HG03196 (cell line): Measurements from ENCODE around the gene THRSP.
"Not testable (repeated sequence)": the region's sequence is repeated elsewhere in the genome, so short reads cannot be mapped to it uniquely, and the experiment has no call there.

Experiments used
- ATAC-seq: cut with Tn5 transposase; IDR thresholded peaks from one replicate; pipeline ENCODE4 v1.9.1; 2021; ENCODE audit not compliant: unreplicated experiment

THRSP gene

DNA sequence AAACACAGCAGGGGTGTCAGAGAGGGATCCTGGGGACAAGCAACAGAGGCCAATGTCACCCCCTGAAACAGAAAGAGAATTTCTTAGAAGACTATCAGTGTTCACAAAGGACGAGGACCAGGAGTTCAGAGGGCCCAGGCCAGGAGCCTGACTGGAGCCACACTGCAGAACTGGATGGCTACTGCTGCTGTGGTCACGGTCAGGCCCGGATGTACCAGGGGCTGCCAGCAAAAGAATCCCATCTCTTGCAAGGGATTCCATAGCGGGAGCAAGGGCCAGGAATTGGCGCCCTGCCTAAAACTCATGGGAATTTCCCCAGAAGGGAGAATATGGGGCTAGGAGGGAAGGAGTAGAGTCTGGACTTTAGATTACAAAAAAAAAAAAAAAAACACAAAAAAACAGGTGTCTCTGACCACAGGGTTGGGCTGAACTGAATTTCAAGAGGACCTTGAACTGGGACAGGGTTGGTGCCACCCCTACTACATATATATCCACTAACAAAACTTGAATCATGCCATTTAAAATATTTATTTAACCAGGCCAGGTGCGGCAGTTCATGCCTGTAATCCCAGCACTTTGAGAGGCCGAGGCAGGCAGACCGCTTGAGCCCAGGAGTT is 24.9 kb upstream of the THRSP start:
- no peak for ATAC-seq

GRCh38 chr11:78039391-78039918 is 24.2 kb upstream of the THRSP start:
- ATAC-seq, result no peak

DNA sequence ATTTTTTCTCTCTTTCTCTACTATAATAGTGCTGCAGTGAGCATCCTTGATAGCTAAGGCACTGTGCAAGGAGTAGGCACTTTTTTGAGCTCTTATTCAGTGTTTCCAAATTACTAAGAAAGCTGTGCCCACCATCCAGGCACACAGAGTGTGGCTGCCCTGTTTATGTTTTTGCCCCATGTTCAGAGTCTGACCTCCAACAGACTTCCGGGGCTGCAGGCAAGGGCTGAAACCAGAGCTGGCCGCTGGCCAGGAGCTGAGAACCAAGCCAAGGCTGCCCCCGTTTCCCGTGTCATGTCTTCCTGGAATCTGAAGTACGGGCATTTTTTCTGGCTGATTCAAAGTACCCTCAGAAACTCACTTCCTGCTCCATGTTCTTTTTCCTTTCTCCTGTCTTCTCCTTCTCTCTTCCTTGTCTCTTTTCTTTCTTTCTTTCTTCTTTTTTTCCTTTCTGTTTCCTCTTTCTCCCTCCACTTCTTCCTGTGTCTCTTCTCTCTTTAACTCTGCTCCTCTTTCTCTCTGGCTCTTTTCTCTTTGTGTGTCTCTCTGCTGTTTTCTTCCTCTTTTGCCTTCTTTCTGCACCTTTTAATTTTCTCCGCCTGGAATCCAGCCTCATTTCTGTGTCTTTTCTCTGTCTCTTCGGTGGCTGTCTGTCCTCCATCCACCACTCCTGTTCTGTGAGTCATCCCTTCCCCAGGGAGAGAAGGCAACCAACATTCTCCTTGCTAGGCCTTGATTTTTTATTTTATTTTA is 23.6 kb upstream of the THRSP start:
- peak; percentile 66 for ATAC-seq

DNA sequence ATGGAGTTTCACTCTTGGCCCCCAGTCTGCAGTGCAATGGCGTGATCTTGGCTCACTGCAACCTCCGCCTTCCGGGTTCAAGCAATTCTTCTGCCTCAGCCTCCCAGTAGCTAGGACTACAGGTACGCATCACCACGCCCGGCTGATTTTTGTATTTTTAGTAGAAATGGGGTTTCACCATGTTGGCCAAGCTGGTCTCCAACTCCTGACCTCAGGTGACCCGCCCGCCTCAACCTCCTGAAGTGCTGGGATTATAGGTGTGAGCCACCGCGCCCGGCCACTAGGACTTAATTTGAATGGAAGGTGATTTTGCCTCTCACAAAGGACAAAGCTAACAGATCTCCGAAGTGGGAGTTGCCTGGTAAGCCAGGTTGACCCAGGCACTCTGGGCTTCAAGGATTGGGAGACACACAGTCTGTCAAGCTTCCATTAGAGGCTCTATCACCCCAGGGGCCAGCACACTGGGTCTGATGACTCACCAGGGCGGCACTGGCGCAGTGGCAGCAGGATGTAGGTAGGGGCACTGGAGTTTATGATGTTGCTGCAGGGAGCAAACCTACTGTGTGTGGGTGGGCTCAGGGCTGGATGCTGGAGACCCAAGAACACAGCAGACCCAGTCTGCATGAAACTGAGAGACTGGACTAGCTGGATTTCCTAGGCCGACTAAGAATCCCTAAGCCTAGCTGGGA is 22.8 kb upstream of the THRSP start:
- ATAC-seq, result no peak

DNA sequence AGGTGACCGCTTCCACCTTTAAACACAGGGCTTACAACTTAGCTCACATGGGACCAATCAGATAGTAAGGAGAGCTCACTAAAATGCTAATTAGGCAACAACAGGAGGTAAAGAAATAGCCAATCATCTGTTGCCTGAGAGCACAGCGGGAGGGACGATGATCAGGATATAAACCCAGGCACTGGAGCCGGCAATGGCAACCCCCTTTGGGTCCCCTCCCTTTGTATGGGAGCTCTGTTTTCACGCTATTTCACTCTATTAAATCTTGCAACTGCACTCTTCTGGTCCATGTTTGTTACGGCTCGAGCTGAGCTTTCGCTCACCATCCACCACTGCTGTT is 22.3 kb upstream of the THRSP start:
- not testable (repeated sequence) for ATAC-seq

DNA sequence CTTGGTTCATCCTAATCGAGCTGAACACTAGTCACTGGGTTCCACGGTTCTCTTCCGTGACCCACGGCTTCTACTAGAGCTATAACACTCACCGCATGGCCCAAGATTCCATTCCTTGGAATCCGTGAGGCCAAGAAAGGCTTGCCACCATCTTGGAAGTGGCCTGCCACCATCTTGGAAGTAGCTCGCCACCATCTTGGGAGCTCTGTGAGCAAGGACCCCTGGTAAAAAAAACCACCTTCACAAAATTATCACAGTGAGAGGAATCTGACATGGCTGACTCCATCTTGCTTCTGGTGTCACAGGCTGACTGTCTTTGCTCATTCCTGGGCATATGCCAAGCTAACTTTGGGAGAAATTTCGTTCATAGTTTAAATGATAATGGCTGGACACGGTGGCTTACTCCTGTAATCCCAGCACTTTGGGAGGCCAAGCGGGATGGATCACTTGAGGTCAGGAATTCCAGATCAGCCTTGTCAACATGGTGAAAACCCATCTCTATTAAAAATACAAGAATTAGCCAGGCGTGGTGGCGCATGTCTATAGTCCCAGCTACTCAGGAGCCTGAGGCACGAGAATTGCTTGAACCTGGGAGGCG is 21.7 kb upstream of the THRSP start:
- ATAC-seq, result no peak

DNA sequence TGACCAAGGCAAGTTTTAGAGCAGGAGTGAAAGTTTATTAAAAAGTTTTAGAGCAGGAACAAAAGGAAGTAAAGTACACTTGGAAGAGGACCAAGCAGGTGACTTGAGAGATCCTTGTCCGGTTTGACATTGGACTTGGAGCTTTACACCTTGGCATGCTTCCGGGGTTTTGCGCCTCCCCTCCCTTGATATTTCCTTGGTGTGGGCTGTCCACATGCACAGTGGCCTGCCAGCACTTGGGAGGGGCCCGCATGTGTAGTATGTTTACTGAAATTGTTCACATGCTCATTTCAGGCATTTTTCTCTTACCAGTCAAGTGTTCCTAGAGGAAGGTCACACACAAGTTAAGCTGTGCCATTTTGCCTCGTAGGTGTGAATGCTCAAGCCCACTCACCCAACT is 19.0 kb upstream of the THRSP start:
- no peak for ATAC-seq

DNA sequence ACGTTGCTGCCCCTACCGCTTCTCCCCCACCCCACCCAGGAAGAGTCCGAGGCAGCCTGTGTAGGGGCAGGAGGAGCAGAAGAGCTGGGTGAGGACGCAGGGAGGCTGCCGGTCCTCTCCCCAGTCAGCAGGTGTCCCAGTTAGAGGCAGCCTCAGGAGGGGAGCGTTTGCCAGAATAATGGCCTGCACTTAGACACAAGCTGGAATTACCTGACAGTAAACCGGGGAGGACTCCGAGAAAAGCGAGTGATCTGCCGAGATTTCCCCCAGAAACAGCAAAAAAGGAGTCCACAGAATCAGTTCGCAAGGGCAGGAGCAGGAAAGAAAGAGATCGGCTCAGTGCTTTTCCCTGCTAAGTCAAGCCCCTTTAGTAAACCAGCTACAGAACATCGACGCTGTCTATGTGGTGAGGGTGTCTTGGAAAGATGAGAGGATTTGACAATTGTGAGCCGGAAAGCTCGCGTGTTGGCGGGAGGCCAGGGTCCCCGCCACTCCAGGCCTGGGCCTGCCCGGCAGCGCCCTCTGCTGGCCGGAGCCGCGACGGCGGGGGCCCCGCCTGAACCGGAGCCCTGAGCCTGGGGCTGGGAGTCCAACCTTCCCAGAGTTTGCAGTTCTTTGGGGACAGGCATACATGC is 17.7 kb upstream of the THRSP start:
- no peak for ATAC-seq

- ATAC-seq, result no peak
These were observed 17.2 kb upstream of the THRSP start for GRCh38 chr11:78046486-78046854.

DNA sequence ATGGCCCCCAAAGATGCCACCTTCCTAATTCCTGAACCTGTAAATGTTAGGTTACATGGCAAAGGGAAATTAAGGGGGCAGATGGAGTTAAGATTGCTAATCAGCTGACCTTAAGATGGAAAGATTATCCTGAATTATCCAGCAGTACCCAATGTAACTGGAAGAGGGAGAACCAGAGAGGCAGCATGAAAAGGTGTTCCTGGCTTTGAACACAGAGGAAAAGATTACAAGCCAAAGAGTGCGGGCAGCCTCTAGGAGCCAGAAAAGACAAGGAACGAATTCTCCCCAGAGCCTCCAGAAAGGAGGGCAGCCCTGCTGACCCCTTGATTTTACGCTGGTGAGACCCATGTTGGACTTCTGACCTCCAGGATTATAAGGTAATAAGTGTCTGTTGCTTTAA is 15.1 kb upstream of the THRSP start:
- no peak for ATAC-seq

DNA sequence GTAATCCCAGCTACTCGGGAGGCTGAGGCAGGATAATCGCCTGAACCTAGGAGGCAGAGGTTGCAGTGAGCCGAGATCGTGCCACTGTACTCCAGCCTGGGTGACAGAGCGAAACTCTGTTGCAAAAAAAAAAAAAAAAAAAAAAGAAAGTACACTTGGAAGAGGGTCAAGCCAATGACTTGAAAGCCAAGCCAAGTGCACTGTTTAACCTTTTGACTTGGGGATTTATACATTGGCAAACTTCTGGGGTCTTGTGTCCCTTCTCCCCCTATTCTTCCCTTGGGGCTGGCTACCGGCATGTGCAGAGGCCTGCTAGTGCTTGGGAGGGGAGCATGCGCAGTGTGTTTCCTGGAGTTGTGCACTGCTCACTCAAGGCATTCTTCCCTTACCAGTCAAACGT is 14.3 kb upstream of the THRSP start:
- ATAC-seq, result no peak

GRCh38 chr11:78050964-78051831 is 12.5 kb upstream of the THRSP start:
- no peak for ATAC-seq

DNA sequence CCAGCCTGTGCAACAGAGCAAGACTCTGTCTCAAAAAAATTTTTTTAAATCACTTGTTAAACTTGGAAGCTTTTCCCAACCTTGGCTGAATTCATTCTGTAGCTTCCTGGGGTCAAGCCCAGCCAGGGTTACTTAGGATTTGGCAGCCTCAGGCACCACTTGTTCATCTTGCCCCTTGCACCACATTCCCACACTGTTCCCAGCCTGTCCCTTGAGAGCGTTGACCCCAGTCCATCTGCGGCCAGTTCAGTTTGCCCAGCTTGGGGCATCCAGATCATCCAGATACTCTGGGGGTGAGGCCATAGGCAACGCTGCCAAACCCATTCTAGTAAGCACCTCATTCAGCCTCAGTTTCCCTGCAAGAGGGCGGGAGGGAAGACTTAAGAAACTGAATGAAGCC is 8.7 kb upstream of the THRSP start:
- ATAC-seq, result no peak

GRCh38 chr11:78056093-78056492 is 7.6 kb upstream of the THRSP start:
- no peak for ATAC-seq

GRCh38 chr11:78057462-78058055 is 6.1 kb upstream of the THRSP start:
- ATAC-seq, result no peak

GRCh38 chr11:78059749-78060328 is 3.8 kb upstream of the THRSP start:
- not testable (repeated sequence) for ATAC-seq

DNA sequence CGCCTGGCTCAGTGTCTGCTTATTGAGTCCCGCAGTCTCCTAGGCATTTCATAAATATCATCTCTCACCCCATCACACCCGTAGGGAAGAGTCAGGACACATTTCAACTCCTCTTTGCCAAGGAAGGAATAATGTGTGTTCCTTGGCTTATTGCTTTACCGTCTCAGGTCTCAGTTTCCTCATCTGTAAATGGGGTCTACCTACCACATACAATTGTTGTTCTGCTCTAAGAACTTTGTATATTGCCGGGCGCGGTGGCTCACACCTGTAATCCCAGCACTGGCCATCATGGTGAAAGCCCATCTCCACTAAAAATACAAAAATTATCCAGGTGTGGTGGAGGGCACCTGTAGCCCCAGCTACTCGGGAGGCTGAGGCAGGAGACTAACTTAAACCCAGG is 3.1 kb upstream of the THRSP start:
- ATAC-seq, result no peak

DNA sequence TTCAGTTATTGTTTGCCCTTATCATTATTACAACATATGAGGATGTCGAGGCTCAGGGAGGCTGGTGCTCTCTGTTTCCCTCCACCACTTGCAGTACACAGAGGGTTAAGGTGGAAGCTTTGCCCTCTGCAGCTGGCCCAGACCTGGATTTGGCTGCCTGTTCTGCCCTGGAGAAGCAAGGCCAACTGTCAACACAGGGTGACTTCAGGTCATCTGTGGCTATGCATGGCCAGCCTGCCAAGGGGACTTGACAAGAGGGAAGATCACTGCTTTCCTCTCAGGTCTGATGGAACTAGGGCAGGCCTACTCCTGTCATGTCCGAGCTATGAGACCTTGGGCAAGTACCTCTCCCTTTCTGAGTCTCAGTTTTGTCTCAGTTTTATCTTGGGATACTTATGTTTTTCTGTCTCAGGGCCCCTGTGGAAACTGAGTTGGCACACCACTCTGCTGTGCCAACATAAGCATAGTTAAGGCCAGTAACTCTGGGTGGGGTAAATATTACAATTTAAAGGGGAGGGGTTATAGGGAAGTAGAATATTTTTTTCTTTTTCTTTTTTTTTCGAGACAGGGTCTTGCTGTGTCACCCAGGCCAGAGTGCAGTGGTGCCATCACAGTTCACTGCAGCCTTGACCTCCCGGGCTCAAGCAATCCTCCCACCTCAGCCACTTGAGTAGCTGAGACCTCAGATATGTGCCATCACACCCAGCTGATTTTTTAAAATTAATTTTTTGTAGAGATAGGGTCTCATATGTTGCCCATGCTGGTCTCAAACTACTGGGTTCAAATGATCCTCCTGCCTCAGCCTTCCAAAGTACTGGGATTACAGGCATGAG is 2.4 kb upstream of the THRSP start:
- no peak for ATAC-seq

DNA sequence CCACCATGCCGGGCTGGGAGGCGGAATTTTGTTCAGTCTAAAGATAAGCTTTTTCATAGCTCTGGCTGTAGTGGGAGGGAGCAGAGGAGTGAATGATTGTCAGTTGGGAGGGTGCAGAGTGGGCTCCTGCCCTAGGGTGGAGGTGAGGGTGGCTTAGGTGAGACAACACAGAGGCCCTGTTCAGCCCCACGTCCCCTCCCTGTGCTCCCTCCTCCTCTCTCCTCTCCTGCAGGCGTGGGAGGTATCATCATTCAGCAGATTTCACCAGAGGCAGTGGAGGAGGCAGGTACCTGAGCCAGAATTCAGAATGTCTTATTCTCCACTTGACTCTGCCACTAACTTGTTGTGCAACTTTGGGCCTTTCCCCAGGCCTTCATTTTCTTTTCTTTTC is 1.7 kb upstream of the THRSP start:
- no peak for ATAC-seq
